B cell (primary cell): ENCODE data around the gene ZBTB3. TPM values are rescaled to one million over a fixed set of nuclear protein-coding genes. Genes with fewer than 3 reads are reported as not detected.

ENCODE experiments used
- ATAC-seq: fragments of 200-7000 bp; cut with Tn5 transposase; one replicate; pipeline ENCODE4 v1.10.0; 2021; ENCODE audit warnings: low read depth, mild to moderate bottlenecking, moderate number of reproducible peaks, moderate library complexity
- CTCF ChIA-PET: fragments of 350-600 bp; sonication (Branson Sonifier 250); formaldehyde crosslinking; loops from one replicate; lab custom pipeline; 2021; ENCODE audit warnings: antibody characterized with exemption, inconsistent platforms; lab: Charles Lee
- POLR2A ChIA-PET: fragments of 350-600 bp; sonication (Branson Sonifier 250); formaldehyde crosslinking; loops from one replicate; lab custom pipeline; 2021; ENCODE audit warnings: antibody characterized with exemption; lab: Charles Lee
- DNase-seq: peaks from one replicate; pipeline ENCODE4 v3.0.0; 2013
- H2AFZ ChIP-seq: 2 replicates; pipeline ENCODE4 v1.6.1; 2012; ENCODE audit warnings: mild to moderate bottlenecking, low read depth, low read length; ENCODE audit not compliant: insufficient read depth, poor library complexity, severe bottlenecking
- H3K27ac ChIP-seq, 2 donors: 1 replicate in 1 of 2; 2 replicates in 1 of 2; pipeline ENCODE4 v1.5.1; 2012 to 2013; ENCODE audit warnings: low read length in 2 of 2, mild to moderate bottlenecking in 2 of 2, moderate library complexity in 1 of 2
- H3K27me3 ChIP-seq, 4 experiments: fragments of 200-600 bp in 1 of 4; sonication (generic) in 1 of 4; replicated peaks in 1 of 4; 1 replicate in 2 of 4; 2 replicates in 2 of 4; pipeline versions ENCODE4 v1.6.1 to v1.7.0; 2013 to 2016; ENCODE audit warnings: low read length in 3 of 4, mild to moderate bottlenecking in 2 of 4, mixed read lengths in 1 of 4, moderate library complexity in 1 of 4; ENCODE audit not compliant: insufficient read depth in 4 of 4, control insufficient read depth in 3 of 4; ENCODE audit errors: control extremely low read depth in 1 of 4
- H3K36me3 ChIP-seq, 2 experiments: replicated peaks in 1 of 2; 1 replicate in 1 of 2; 2 replicates in 1 of 2; pipeline versions ENCODE4 v1.6.1 to v1.7.1; 2013; ENCODE audit warnings: low read length in 1 of 2; ENCODE audit not compliant: insufficient read depth in 2 of 2, control insufficient read depth in 1 of 2; ENCODE audit errors: control extremely low read depth in 1 of 2, extremely low read depth in 1 of 2
- H3K4me1 ChIP-seq, 2 donors: fragments of 200-600 bp in 1 of 2; sonication (generic) in 1 of 2; 1 replicate in 1 of 2; 2 replicates in 1 of 2; pipeline versions ENCODE4 v1.5.1 to v1.6.1; 2013 to 2017; ENCODE audit warnings: low read length in 2 of 2; ENCODE audit not compliant: control insufficient read depth in 2 of 2, insufficient read depth in 2 of 2
- H3K4me2 ChIP-seq: replicated peaks from 2 replicates; pipeline ENCODE3; 2012; ENCODE audit warnings: mild to moderate bottlenecking, low read depth, low read length; ENCODE audit not compliant: poor library complexity, severe bottlenecking
- H3K4me3 ChIP-seq, 5 experiments: fragments of 200-600 bp in 1 of 5; sonication (generic) in 1 of 5; 1 replicate in 3 of 5; 2 replicates in 2 of 5; pipeline versions ENCODE4 v1.5.1 to v1.7.0; 2011 to 2016; ENCODE audit warnings: low read length in 4 of 5, mild to moderate bottlenecking in 4 of 5, low read depth in 2 of 5, control low read depth in 1 of 5, moderate library complexity in 1 of 5; ENCODE audit not compliant: insufficient read depth in 1 of 5; ENCODE audit errors: control extremely low read depth in 1 of 5, extremely low read depth in 1 of 5
- H3K79me2 ChIP-seq: fragments of 200-600 bp; sonication (generic); one replicate; pipeline ENCODE4 v1.6.0; 2016; ENCODE audit warnings: low read length; ENCODE audit not compliant: control insufficient read depth, insufficient read depth
- H3K9ac ChIP-seq: fragments of 200-600 bp; sonication (generic); 2 replicates; pipeline ENCODE4 v1.6.1; 2017; ENCODE audit warnings: mild to moderate bottlenecking, low read length, moderate library complexity
- H3K9me3 ChIP-seq, 3 donors: one replicate each; pipeline versions ENCODE4 v1.6.1 to v1.7.1; 2013; ENCODE audit warnings: low read length in 2 of 3; ENCODE audit not compliant: control insufficient read depth in 2 of 3, insufficient read depth in 1 of 3; ENCODE audit errors: control extremely low read depth in 1 of 3
- H4K20me1 ChIP-seq: 2 replicates; pipeline ENCODE4 v1.6.0; 2012; ENCODE audit warnings: mild to moderate bottlenecking, low read length; ENCODE audit not compliant: insufficient read depth, control insufficient read depth, poor library complexity, severe bottlenecking
- H3K27ac Mint-ChIP-seq: one replicate; pipeline ENCODE4 v1.8.0; 2021; ENCODE audit warnings: mixed read lengths
- H3K27me3 Mint-ChIP-seq: one replicate; pipeline ENCODE4 v1.8.0; 2021; ENCODE audit warnings: mixed read lengths
- H3K4me1 Mint-ChIP-seq: one replicate; pipeline ENCODE4 v1.8.0; 2021; ENCODE audit warnings: mixed read lengths
- H3K4me3 Mint-ChIP-seq: one replicate; pipeline ENCODE4 v1.8.0; 2021; ENCODE audit warnings: mixed read lengths
- H3K9me3 Mint-ChIP-seq: one replicate; pipeline ENCODE4 v1.8.0; 2022; ENCODE audit warnings: mixed read lengths; ENCODE audit not compliant: insufficient read depth
- CTCF ChIP-seq: fragments of 200-600 bp; IDR thresholded peaks from one replicate; pipeline ENCODE4 v1.8.0; 2022; ENCODE audit warnings: antibody characterized with exemption, mild to moderate bottlenecking
- EZH2 ChIP-seq: IDR thresholded peaks from 2 replicates; pipeline ENCODE4 v1.6.1; 2012; ENCODE audit warnings: borderline replicate concordance, low read depth, mild to moderate bottlenecking, moderate library complexity, low read length; ENCODE audit not compliant: insufficient read depth, poor library complexity, severe bottlenecking
- WGBS: methylation state at CpG from one replicate; pipeline ENCODE4 v1.1.5; 2013; ENCODE audit warnings: missing lambda C conversion rate; ENCODE audit not compliant: insufficient coverage; 5-methylcytosine and 5-hydroxymethylcytosine counted together
- intact Hi-C: fragments of 100-400 bp; cut with micrococcal nuclease; formaldehyde crosslinking; loops from one replicate; pipeline ENCODE4 v1.10.0; 2022
- polyA plus RNA-seq: library from polyadenylated mRNA; depleted of rRNA; stranded (reverse); fragments of >200 nt; gene quantifications from 2 replicates; pipeline ENCODE4 v1.2.3, GENCODE V29; 2012
- total RNA-seq, 2 donors: library from RNA; stranded (reverse); fragments of 120-200 nt in 1 of 2; gene quantifications; 1 replicate in 1 of 2; 2 replicates in 1 of 2; pipeline versions ENCODE4 v1.2.3 to v1.2.4, GENCODE V29; 2013 to 2022

The ZBTB3 gene
- total and polyA plus RNA-seq, 2 donors (not counting 1 experiment from before 2014, with no cell fraction given), result 8.7 to 22.0 TPM

- peaks cover 16 to 30% of the 10 kb centered on the region in 2 donors for H3K4me1 ChIP-seq
- no peak overlapping the region for H3K4me3 Mint-ChIP-seq
- no peak for DNase-seq
- H3K27ac ChIP-seq, result no peak overlapping the region
- no peak overlapping the region for H3K4me2 ChIP-seq
- H3K9me3 Mint-ChIP-seq, result no peaks in the 10 kb centered on the region
- no peaks in the 10 kb centered on the region for H3K27me3 Mint-ChIP-seq
- no peaks in the 10 kb centered on the region for H3K36me3 ChIP-seq
- intact Hi-C loops, result no loop called here
- peaks cover 8% of the 10 kb centered on the region for H4K20me1 ChIP-seq
- no peak for ATAC-seq
- H3K4me3 ChIP-seq, result no peak overlapping the region
- no peaks in the 10 kb centered on the region for H3K27me3 ChIP-seq
- no peaks in the 10 kb centered on the region for H3K9me3 ChIP-seq
- no peak overlapping the region for H3K9ac ChIP-seq
- WGBS, result 86% methylated on average over 4 of the region's 9 CpGs
- peaks cover 26% of the 10 kb centered on the region for H3K79me2 ChIP-seq
- TF ChIP-seq EZH2, result no peak
- TF ChIP-seq CTCF, result no peak
- no peak overlapping the region for H2AFZ ChIP-seq
- ChIA-PET POLR2A (no interaction called here), CTCF (interaction anchor here (1.4 to 1.6 kb wide), 2 partner anchors 10 to 11 kb away, joined by 3 to 4 read pairs; no protein-coding TSS in a partner anchor)
- H3K27ac Mint-ChIP-seq, result no peak overlapping the region
- peaks cover 30% of the 10 kb centered on the region for H3K4me1 Mint-ChIP-seq
These were observed 4.2 kb upstream of the ZBTB3 start for GRCh38 chr11:62757846-62758788.
